Measurements from ENCODE around the gene NOP14.

Gene NOP14

GRCh38 chr4:2937146-2937857 lies 25.9 kb downstream of the NOP14 start:
- TF ChIP-seq CTCF (IDR thresholded peaks at IDR 0.05; ENCODE audit: low read depth, low read length), result no peak
- no peaks in the 10 kb centered on the region for H3K27me3 ChIP-seq
- DNase-seq, result no peak

GRCh38 chr4:2936773-2937145 lies 26.4 kb downstream of the NOP14 start:
- Histone ChIP-seq H3K9me3 (no peaks in the 10 kb centered on the region), H3K36me3 (peaks cover 54% of the 10 kb centered on the region), H3K27me3 (no peaks in the 10 kb centered on the region), H3K4me3 (ENCODE audit: low read depth, low read length) (no peak overlapping the region; the same call in none of the 2 replicates), H3K4me1 (peaks cover 23% of the 10 kb centered on the region)
- no peak for TF ChIP-seq CTCF (IDR thresholded peaks at IDR 0.05; ENCODE audit: low read depth, low read length)
- DNase-seq, result peak; percentile 78

More at GRCh38 chr4:2937146-2937857, 25.9 kb downstream of the NOP14 start:
- Histone ChIP-seq H3K4me3 (ENCODE audit: low read depth, low read length) (peak overlapping the region; percentile 10; the same call in 1 of the 2 replicates), H3K4me1 (peaks cover 23% of the 10 kb centered on the region), H3K9me3 (no peaks in the 10 kb centered on the region), H3K36me3 (peaks cover 54% of the 10 kb centered on the region)

GRCh38 chr4:2935762-2936743 lies 27.2 kb downstream of the NOP14 start:
- no peak for TF ChIP-seq CTCF (IDR thresholded peaks at IDR 0.05; ENCODE audit: low read depth, low read length)
- H3K4me3 ChIP-seq (ENCODE audit: low read depth, low read length), result peak overlapping the region; percentile 96
- no peaks in the 10 kb centered on the region for H3K27me3 ChIP-seq
- peaks cover 23% of the 10 kb centered on the region for H3K4me1 ChIP-seq
- H3K9me3 ChIP-seq, result no peaks in the 10 kb centered on the region
- peaks cover 54% of the 10 kb centered on the region for H3K36me3 ChIP-seq
- no peak for DNase-seq

GRCh38 chr4:2934813-2935761 lies 28.1 kb downstream of the NOP14 start:
- H3K27me3 ChIP-seq, result no peaks in the 10 kb centered on the region

More at GRCh38 chr4:2934813-2935761, 28.1 kb downstream of the NOP14 start:
- no peak for TF ChIP-seq CTCF (IDR thresholded peaks at IDR 0.05; ENCODE audit: low read depth, low read length)
- peaks cover 50% of the 10 kb centered on the region for H3K36me3 ChIP-seq
- H3K4me1 ChIP-seq, result peaks cover 23% of the 10 kb centered on the region
- peak overlapping the region; percentile 96 for H3K4me3 ChIP-seq (ENCODE audit: low read depth, low read length)
- no peaks in the 10 kb centered on the region for H3K9me3 ChIP-seq
- peak; percentile 99 for DNase-seq
